GM18511 (cell line): ENCODE measurements around the gene EIF3C.
"Not testable (repeated sequence)": the region's sequence is repeated elsewhere in the genome, so short reads cannot be mapped to it uniquely, and the experiment has no call there.

Experiments used
- ATAC-seq: cut with Tn5 transposase; IDR thresholded peaks from one replicate; pipeline ENCODE4 v1.9.1; 2021; ENCODE audit warnings: mild to moderate bottlenecking, moderate library complexity; ENCODE audit not compliant: unreplicated experiment

The EIF3C gene

GRCh38 chr16:28749997-28750465, 38.8 kb downstream of the EIF3C start:
- ATAC-seq, result peak; percentile 96

DNA sequence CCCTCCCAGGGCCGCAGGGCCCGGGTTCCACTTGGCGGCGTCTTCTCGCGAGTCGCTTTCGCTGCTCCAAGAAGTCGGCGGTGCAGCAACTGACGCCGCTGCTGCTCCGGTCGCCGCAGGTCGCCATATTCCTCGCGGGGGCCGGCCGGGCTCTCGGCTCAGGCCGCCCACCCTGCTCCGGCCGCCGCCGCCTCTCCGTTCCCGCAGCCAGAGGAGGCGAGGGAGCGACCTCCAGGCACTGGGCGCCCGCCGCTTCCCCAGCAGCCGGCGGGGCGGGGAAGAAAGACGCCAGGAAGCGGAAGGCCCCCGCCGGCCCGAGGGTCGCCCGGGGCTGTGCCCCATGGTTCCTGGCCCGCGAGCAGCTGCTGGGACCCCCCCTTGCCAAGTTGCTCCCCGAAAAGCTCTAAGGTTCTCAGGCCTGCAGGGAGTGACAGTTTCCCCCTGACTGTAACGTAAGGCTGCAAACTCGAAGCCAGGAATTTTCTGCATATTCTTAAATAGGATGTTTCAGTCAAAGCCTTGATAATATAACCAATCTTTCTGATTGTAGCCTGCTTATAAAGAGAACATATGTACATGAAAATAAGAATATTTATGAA, 39.3 kb downstream of the EIF3C start:
- peak; percentile 52 for ATAC-seq

- ATAC-seq, result not testable (repeated sequence)
These were observed 40.2 kb downstream of the EIF3C start, which contains the start of gene NPIPB9 for GRCh38 chr16:28751487-28751886. Gene NPIPB9, plus strand, starts transcription at chr16:28751787.

DNA sequence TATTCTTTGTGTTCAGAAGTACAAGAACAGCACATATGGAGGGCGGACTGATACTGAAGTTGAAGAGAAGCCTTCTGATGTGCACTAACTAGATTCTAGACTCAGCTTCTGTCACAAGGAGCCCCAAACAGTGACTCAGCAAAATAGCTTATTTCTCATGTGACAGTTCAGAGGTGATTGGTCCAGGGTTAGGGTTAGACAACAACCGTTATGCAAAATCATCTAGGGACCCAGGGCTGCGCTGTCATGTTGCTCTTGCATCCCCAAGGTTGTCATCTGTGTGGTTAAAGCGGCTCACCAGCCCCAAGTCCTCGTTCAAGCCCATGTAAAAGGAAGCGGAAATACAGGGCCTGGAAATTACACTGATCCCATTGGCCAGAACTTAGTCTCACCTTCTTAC, 70.4 kb downstream of the EIF3C start:
- not testable (repeated sequence) for ATAC-seq

GRCh38 chr16:28782357-28782756, 71.1 kb downstream of the EIF3C start:
- not testable (repeated sequence) for ATAC-seq
